ENCODE measurements around the gene SST.

DNA sequence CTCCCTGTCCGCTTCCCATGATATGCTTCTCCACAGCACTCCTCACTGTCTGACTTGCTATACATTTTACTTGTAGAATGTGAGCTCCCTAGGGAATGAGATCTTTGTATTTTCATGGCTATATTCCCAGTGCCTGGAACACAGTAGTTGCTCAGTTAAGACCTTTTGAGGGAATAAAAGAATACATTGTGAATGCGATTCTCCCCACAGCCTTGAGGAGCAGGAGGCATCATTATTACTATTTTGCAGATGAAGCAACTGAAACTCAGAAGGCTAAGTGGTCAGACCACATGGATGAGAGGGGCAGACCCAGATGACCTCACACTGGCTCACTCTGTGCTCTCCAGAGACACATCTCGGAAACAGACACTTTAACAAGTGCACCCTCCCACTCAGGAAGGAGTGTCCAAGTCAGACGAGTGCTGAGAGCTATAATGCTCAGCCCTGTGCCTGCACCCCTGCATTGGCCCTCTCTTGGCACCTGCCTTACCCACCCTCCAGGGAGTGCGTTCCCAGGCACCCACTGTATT lies 46.8 kb downstream of the SST start:
- TF ChIP-seq POLR2A (IDR thresholded peaks at IDR 0.05) = no peak
- no peak for TF ChIP-seq CTCF (IDR thresholded peaks at IDR 0.05)
